Endothelial cell of umbilical vein (primary cell): Measurements from ENCODE around the gene TGFBR3. TPM values are rescaled to one million over a fixed set of nuclear protein-coding genes. Genes with fewer than 3 reads are reported as not detected.
A peak's percentile ranks its signal among the peaks of the same experiment; 100 is the strongest.

Source experiments
- BruUV-seq: library from RNA; stranded (reverse); fragments of 400-500 nt; replicated peaks from 2 replicates; lab custom pipeline; 2021; lab: Mats Ljungman, UMichigan
- CTCF ChIA-PET: fragments of 300-600, 350-600 bp; sonication (Branson Sonifier 250); formaldehyde crosslinking; loops from one replicate; lab custom pipeline; 2021; ENCODE audit warnings: antibody characterized with exemption, inconsistent platforms; lab: Charles Lee
- POLR2A ChIA-PET: fragments of 300-600, 350-600 bp; sonication (Branson Sonifier 250); formaldehyde crosslinking; loops from one replicate; lab custom pipeline; 2021; ENCODE audit warnings: antibody characterized with exemption, inconsistent platforms; lab: Charles Lee
- DNase-seq: peaks from one replicate; pipeline ENCODE4 v3.0.0-alpha.2; 2011; ENCODE audit warnings: low read depth, low spot score
- FAIRE-seq: peaks from 2 replicates; lab custom pipeline; 2011; peaks lifted over from hg19 to GRCh38; lab: Jason Lieb, UNC
- H2AFZ ChIP-seq: 2 replicates; pipeline ENCODE4 v1.6.0; 2012; ENCODE audit warnings: low read depth, low read length, control low read depth, inconsistent platforms
- H3K27ac ChIP-seq: 2 replicates; pipeline ENCODE4 v1.5.1; 2011; ENCODE audit warnings: low read depth, mild to moderate bottlenecking, control low read depth, low read length, moderate library complexity; ENCODE audit not compliant: insufficient read depth
- H3K27me3 ChIP-seq, 2 experiments: 2 replicates each; pipeline versions ENCODE4 v1.6.0 to v1.6.1; 2011; ENCODE audit warnings: low read length in 2 of 2, mixed read lengths in 1 of 2; ENCODE audit not compliant: control insufficient read depth in 2 of 2, insufficient read depth in 2 of 2
- H3K36me3 ChIP-seq, 2 experiments: 2 replicates in 1 of 2; 3 replicates in 1 of 2; pipeline ENCODE4 v1.5.1; 2011; ENCODE audit warnings: low read length in 2 of 2, mild to moderate bottlenecking in 1 of 2, moderate library complexity in 1 of 2; ENCODE audit not compliant: control insufficient read depth in 2 of 2, insufficient read depth in 2 of 2; ENCODE audit errors: extremely low read depth in 1 of 2
- H3K4me1 ChIP-seq: 3 replicates; pipeline ENCODE4 v1.5.1; 2011; ENCODE audit warnings: mild to moderate bottlenecking, low read length; ENCODE audit not compliant: control insufficient read depth, insufficient read depth; ENCODE audit errors: extremely low read depth
- H3K4me2 ChIP-seq: 2 replicates; pipeline ENCODE4 v1.6.1; 2011; ENCODE audit warnings: low read length, control low read depth, mixed read lengths; ENCODE audit not compliant: insufficient read depth
- H3K4me3 ChIP-seq, 3 experiments: fragments of 200-600 bp in 1 of 3; sonication (generic), shearing (Covaris generic) in 1 of 3; replicated peaks in 1 of 3; 2 replicates each; pipeline ENCODE4 v1.5.1; 2011 to 2016; ENCODE audit warnings: control low read depth in 3 of 3, low read length in 3 of 3, mild to moderate bottlenecking in 2 of 3, inconsistent platforms in 1 of 3, low read depth in 1 of 3, moderate library complexity in 1 of 3; ENCODE audit not compliant: insufficient read depth in 1 of 3
- H3K79me2 ChIP-seq: 2 replicates; pipeline ENCODE4 v1.6.0; 2012; ENCODE audit warnings: low read length, inconsistent platforms; ENCODE audit not compliant: control insufficient read depth, insufficient read depth
- H3K9ac ChIP-seq: replicated peaks from 2 replicates; pipeline ENCODE3; 2011; ENCODE audit warnings: low read length, control low read depth; ENCODE audit not compliant: insufficient read depth; ENCODE audit errors: extremely low read depth
- H3K9me1 ChIP-seq: replicated peaks from 3 replicates; pipeline ENCODE4 v1.6.0; 2011; ENCODE audit warnings: mild to moderate bottlenecking, low read length; ENCODE audit not compliant: control insufficient read depth, insufficient read depth; ENCODE audit errors: extremely low read depth
- H3K9me3 ChIP-seq: replicated peaks from 2 replicates; pipeline ENCODE4 v1.5.1; 2012; ENCODE audit warnings: low read length, inconsistent platforms; ENCODE audit not compliant: control insufficient read depth, insufficient read depth
- H4K20me1 ChIP-seq: replicated peaks from 2 replicates; pipeline ENCODE3; 2011; ENCODE audit warnings: mild to moderate bottlenecking, low read length; ENCODE audit not compliant: control insufficient read depth, insufficient read depth; ENCODE audit errors: extremely low read depth
- CTCF ChIP-seq, 2 donors: IDR thresholded peaks; 1 replicate in 1 of 2; 2 replicates in 1 of 2; pipeline ENCODE4 v1.5.1; 2011; ENCODE audit warnings: low read length in 2 of 2, mild to moderate bottlenecking in 2 of 2, moderate library complexity in 2 of 2, control low read depth in 1 of 2, inconsistent platforms in 1 of 2, low read depth in 1 of 2; ENCODE audit not compliant: insufficient read depth in 1 of 2; ENCODE audit errors: extremely low read depth in 1 of 2
- EZH2 ChIP-seq: IDR thresholded peaks from 2 replicates; pipeline ENCODE4 v1.6.1; 2012; ENCODE audit warnings: borderline replicate concordance, low read depth, mild to moderate bottlenecking, moderate library complexity, low read length, inconsistent platforms; ENCODE audit not compliant: severe bottlenecking
- FOS ChIP-seq: IDR thresholded peaks from 2 replicates; pipeline ENCODE4 v1.6.1; 2011; ENCODE audit warnings: mild to moderate bottlenecking, low read length, moderate library complexity, borderline replicate concordance; ENCODE audit not compliant: insufficient read depth
- GATA2 ChIP-seq: IDR thresholded peaks from 2 replicates; pipeline ENCODE4 v1.7.0; 2011; ENCODE audit warnings: low read depth, mild to moderate bottlenecking, moderate library complexity, mixed read lengths, low read length; ENCODE audit not compliant: insufficient read length, insufficient read depth
- JUN ChIP-seq: IDR thresholded peaks from 2 replicates; pipeline ENCODE4 v1.6.1; 2011; ENCODE audit warnings: borderline replicate concordance, low read depth; ENCODE audit not compliant: insufficient read length, insufficient read depth
- MAX ChIP-seq: IDR thresholded peaks from 2 replicates; pipeline ENCODE4 v1.6.1; 2011; ENCODE audit not compliant: insufficient read depth, insufficient read length
- MYC ChIP-seq: IDR thresholded peaks from one replicate; pipeline ENCODE4 v1.6.1; 2011; ENCODE audit warnings: mild to moderate bottlenecking, low read depth, low read length
- POLR2A ChIP-seq: IDR thresholded peaks from 2 replicates; pipeline ENCODE4 v1.6.1; 2012; ENCODE audit warnings: low read depth, mild to moderate bottlenecking, control low read depth, low read length
- POLR2AphosphoS5 ChIP-seq: IDR thresholded peaks from 2 replicates; pipeline ENCODE4 v1.6.1; 2012; ENCODE audit warnings: low read depth, mild to moderate bottlenecking, control low read depth, low read length, moderate library complexity; ENCODE audit not compliant: insufficient read depth
- dilution Hi-C: fragments of 300-500 bp; cut with MboI; formaldehyde crosslinking; loops from one replicate; pipeline ENCODE4 v1.15.0; 2019; ENCODE audit warnings: low sequenced_read_pairs; ENCODE audit not compliant: extremely low pct_ligation_motif_present
- intact Hi-C: fragments of 100-400 bp; cut with micrococcal nuclease; formaldehyde crosslinking; loops from one replicate; pipeline ENCODE4 v1.10.0; 2022
- polyA plus RNA-seq, 4 experiments: library from polyadenylated mRNA; depleted of rRNA in 3 of 4; stranded (reverse) in 3 of 4; unstranded in 1 of 4; fragments of >200 nt; gene quantifications; 2 replicates each; pipeline versions ENCODE4 v1.2.1 to v1.2.3, GENCODE V29; 2011 to 2012; ENCODE audit warnings: missing spikeins in 1 of 4
- total RNA-seq: library from RNA; stranded (reverse); gene quantifications from 2 replicates; pipeline ENCODE4 v1.2.3, GENCODE V29; 2021

TGFBR3 gene
- total and polyA plus RNA-seq, 2 donors (not counting 3 experiments of a cell fraction or from before 2014, with no cell fraction given): 8.0 to 13.4 TPM

GRCh38 chr1:91651243-91651642 lies 234.7 kb downstream of the TGFBR3 start:
- Histone ChIP-seq H3K4me2 (no peak overlapping the region), H3K9me1 (no peaks in the 10 kb centered on the region), H3K4me3 (no peak overlapping the region), H3K79me2 (no peaks in the 10 kb centered on the region), H3K9me3 (no peaks in the 10 kb centered on the region), H3K4me1 (no peaks in the 10 kb centered on the region), H2AFZ (no peak overlapping the region), H3K27me3 (no peaks in the 10 kb centered on the region), H3K36me3 (no peaks in the 10 kb centered on the region), H4K20me1 (no peaks in the 10 kb centered on the region), H3K9ac (no peak overlapping the region), H3K27ac (no peak overlapping the region)
- intact Hi-C loops: no loop called here
- ChIA-PET POLR2A (no interaction called here), CTCF (interaction anchor here (0.6 to 1.9 kb wide), 6 partner anchors 15 to 235 kb away, joined by 3 to 6 read pairs (median 3); partner anchors contain the start of gene TGFBR3)
- DNase-seq (no peak), FAIRE-seq (no peak)
- TF ChIP-seq MYC (no peak), CTCF (IDR thresholded peaks at IDR 0.05; ENCODE audit: extremely low read depth in 1 of 2, insufficient read depth in 1 of 2, low read depth in 1 of 2, low read length in 2 of 2) (no peak)
- dilution Hi-C loops: no loop called here
- no TSS peak for BruUV-seq

GRCh38 chr1:91650764-91651163 lies 235.2 kb downstream of the TGFBR3 start:
- no peak overlapping the region for H3K4me2 ChIP-seq
- H3K36me3 ChIP-seq: no peaks in the 10 kb centered on the region
- H3K9me3 ChIP-seq: no peaks in the 10 kb centered on the region
- H3K9ac ChIP-seq: no peak overlapping the region
- ChIA-PET CTCF (interaction anchor here (1.1 to 1.5 kb wide), 3 partner anchors 16 to 235 kb away, joined by 3 to 4 read pairs (median 3); partner anchors contain the start of gene TGFBR3), POLR2A (no interaction called here)
- FAIRE-seq (no peak), DNase-seq (peak; percentile 49)
- no peak overlapping the region for H3K4me3 ChIP-seq
- intact Hi-C loops (no loop called here), dilution Hi-C loops (no loop called here)
- H3K9me1 ChIP-seq: no peaks in the 10 kb centered on the region
- no peaks in the 10 kb centered on the region for H3K79me2 ChIP-seq
- no peaks in the 10 kb centered on the region for H3K27me3 ChIP-seq
- BruUV-seq: no TSS peak
- no peak overlapping the region for H2AFZ ChIP-seq
- TF ChIP-seq FOS (peak; percentile 60), EZH2 (no peak), JUN (no peak), MAX (no peak), MYC (no peak), GATA2 (no peak), POLR2AphosphoS5 (no peak), POLR2A (no peak), CTCF (IDR thresholded peaks at IDR 0.05; ENCODE audit: extremely low read depth in 1 of 2, insufficient read depth in 1 of 2, low read depth in 1 of 2, low read length in 2 of 2) (no peak)
- no peak overlapping the region for H3K27ac ChIP-seq
- no peaks in the 10 kb centered on the region for H4K20me1 ChIP-seq
- H3K4me1 ChIP-seq: no peaks in the 10 kb centered on the region
